GM21447 (cell line): ENCODE measurements around the gene HIVEP2.

Experiments used
- ATAC-seq: cut with Tn5 transposase; IDR thresholded peaks from one replicate; pipeline ENCODE4 v1.9.1; 2021; ENCODE audit not compliant: unreplicated experiment

HIVEP2 gene

GRCh38 chr6:142751452-142751851 lies 193.5 kb downstream of the HIVEP2 start:
- ATAC-seq = no peak

- ATAC-seq = no peak
Measured at GRCh38 chr6:142750998-142751397, 194.0 kb downstream of the HIVEP2 start.

- no peak for ATAC-seq
Measured at GRCh38 chr6:142749556-142749955, 195.4 kb downstream of the HIVEP2 start.

- ATAC-seq = no peak
Measured at GRCh38 chr6:142746524-142746923, 198.5 kb downstream of the HIVEP2 start.

GRCh38 chr6:142744836-142745235 lies 200.1 kb downstream of the HIVEP2 start:
- ATAC-seq = no peak

- no peak for ATAC-seq
Measured at GRCh38 chr6:142740449-142740848, 204.5 kb downstream of the HIVEP2 start.

- no peak for ATAC-seq
Measured at GRCh38 chr6:142738731-142739130, 206.2 kb downstream of the HIVEP2 start.

- no peak for ATAC-seq
Measured at GRCh38 chr6:142738035-142738396, 207.0 kb downstream of the HIVEP2 start.

GRCh38 chr6:142737368-142738034 lies 207.5 kb downstream of the HIVEP2 start:
- ATAC-seq = no peak

- ATAC-seq = no peak
Measured at GRCh38 chr6:142735204-142735603, 209.8 kb downstream of the HIVEP2 start.

- ATAC-seq = no peak
Measured at GRCh38 chr6:142732790-142733189, 212.2 kb downstream of the HIVEP2 start.

- ATAC-seq = no peak
Measured at GRCh38 chr6:142731611-142732010, 213.4 kb downstream of the HIVEP2 start.

- ATAC-seq = no peak
Measured at GRCh38 chr6:142729618-142730017, 215.4 kb downstream of the HIVEP2 start.

GRCh38 chr6:142728910-142729481 lies 216.0 kb downstream of the HIVEP2 start:
- no peak for ATAC-seq

GRCh38 chr6:142728364-142728763 lies 216.6 kb downstream of the HIVEP2 start:
- no peak for ATAC-seq

GRCh38 chr6:142726616-142727015 lies 218.4 kb downstream of the HIVEP2 start:
- no peak for ATAC-seq

- ATAC-seq = no peak
Measured at GRCh38 chr6:142725024-142725770, 219.8 kb downstream of the HIVEP2 start.

GRCh38 chr6:142722841-142723240 lies 222.1 kb downstream of the HIVEP2 start:
- no peak for ATAC-seq

- ATAC-seq = peak; percentile 50
Measured at GRCh38 chr6:142722012-142722411, 223.0 kb downstream of the HIVEP2 start.

GRCh38 chr6:142721215-142721920 lies 223.6 kb downstream of the HIVEP2 start:
- ATAC-seq = no peak

GRCh38 chr6:142718667-142719191 lies 226.2 kb downstream of the HIVEP2 start:
- no peak for ATAC-seq
